ENCODE results near the gene MRPS15.
A peak's percentile ranks its signal among the peaks of the same experiment; 100 is the strongest.

The MRPS15 gene

DNA sequence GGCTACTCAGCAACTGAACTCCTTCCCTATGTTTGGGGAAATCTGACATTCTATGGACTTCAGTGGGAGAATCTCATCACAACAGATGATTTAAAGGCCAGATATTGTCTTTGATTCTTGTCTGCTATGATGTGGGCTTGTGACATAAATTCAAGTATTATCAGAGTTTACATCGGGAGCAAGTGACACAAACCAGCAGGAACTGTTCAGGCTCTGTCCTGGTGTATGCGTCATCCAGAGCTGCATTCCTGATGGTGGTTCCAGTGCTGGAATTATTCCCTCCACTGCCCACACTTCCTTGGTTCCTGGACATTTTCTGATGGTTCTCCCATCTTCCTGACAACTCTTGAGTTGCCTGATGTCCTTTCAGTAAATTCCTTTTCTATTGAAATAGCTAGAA, 55.7 kb downstream of the MRPS15 start:
- DNase-seq (ENCODE audit: low read depth): peak; percentile 60
- no peak overlapping the region for H3K4me3 ChIP-seq (ENCODE audit: low read length)
- TF ChIP-seq, protein P1, sequence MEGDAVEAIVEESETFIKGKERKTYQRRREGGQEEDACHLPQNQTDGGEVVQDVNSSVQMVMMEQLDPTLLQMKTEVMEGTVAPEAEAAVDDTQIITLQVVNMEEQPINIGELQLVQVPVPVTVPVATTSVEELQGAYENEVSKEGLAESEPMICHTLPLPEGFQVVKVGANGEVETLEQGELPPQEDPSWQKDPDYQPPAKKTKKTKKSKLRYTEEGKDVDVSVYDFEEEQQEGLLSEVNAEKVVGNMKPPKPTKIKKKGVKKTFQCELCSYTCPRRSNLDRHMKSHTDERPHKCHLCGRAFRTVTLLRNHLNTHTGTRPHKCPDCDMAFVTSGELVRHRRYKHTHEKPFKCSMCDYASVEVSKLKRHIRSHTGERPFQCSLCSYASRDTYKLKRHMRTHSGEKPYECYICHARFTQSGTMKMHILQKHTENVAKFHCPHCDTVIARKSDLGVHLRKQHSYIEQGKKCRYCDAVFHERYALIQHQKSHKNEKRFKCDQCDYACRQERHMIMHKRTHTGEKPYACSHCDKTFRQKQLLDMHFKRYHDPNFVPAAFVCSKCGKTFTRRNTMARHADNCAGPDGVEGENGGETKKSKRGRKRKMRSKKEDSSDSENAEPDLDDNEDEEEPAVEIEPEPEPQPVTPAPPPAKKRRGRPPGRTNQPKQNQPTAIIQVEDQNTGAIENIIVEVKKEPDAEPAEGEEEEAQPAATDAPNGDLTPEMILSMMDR (conservative IDR thresholded peaks at IDR 0.05; ENCODE audit: low read length): no peak

DNA sequence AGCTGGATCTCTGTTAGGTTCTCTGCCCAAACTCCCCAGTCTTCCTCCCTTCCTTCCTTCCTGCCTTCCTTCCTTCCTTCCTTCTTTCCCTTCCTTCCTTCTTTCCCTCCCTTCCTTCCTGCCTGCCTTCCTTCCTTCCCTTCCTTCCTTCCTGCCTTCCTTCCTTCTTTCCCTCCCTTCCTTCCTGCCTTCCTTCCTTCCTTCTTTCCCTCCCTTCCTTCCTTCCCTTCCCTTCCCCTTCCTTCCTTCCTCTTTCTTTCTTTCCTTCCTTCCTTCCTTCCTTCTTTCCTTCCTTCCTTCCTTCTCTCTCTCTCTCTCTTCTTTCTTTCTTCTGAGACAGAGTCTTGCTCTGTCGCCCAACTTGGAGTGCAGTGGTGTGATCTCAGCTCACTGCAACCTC, 57.7 kb downstream of the MRPS15 start:
- H3K4me3 ChIP-seq (ENCODE audit: low read length): no peak overlapping the region
- TF ChIP-seq, protein P1 (conservative IDR thresholded peaks at IDR 0.05; ENCODE audit: low read length): no peak
- DNase-seq (ENCODE audit: low read depth): no peak

Measured in AG10803 (cell line).